HG03060 (cell line): Measurements from ENCODE around the gene ROBO4.

ENCODE experiments used
- ATAC-seq: cut with Tn5 transposase; IDR thresholded peaks from one replicate; pipeline ENCODE4 v1.9.1; 2021; ENCODE audit warnings: low read depth, moderate number of reproducible peaks; ENCODE audit not compliant: unreplicated experiment

ROBO4 gene

GRCh38 chr11:124891373-124891861, 6.2 kb downstream of the ROBO4 start:
- no peak for ATAC-seq

DNA sequence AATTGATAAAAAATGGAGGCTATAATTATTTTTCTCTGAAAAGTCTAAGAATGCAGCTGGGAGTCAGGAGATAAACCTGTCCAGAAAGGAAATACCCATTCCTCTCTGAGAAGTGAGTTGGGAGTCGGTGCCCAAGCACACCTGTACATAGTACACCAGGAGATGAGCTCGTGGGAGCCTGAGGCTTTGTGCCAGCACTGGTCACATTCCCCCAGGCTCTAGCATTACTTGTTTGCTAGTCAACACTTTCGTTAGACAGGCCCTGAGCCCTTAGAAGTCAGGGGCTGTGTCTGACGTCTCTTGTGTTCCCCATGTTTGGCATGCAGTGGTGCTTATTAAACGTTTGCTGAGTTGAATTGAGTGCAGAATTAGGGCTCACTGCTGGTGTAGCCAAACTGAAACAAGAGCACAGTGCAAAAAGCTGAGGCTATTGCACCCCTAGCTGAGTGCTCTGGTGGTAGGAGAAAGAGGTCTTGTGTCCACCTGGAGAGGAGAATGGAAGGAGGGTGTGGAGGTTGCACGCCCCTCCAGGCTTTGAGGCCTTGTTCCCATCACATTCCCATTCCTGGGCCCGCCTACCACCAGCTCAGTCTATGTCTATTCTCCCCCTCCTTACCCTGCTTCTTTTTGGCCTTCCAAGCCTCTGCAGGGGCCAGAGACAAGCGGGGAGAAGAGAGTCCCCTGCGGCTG, 6.8 kb downstream of the ROBO4 start:
- no peak for ATAC-seq

- ATAC-seq: no peak
These were observed 7.5 kb downstream of the ROBO4 start for GRCh38 chr11:124890151-124890550.

DNA sequence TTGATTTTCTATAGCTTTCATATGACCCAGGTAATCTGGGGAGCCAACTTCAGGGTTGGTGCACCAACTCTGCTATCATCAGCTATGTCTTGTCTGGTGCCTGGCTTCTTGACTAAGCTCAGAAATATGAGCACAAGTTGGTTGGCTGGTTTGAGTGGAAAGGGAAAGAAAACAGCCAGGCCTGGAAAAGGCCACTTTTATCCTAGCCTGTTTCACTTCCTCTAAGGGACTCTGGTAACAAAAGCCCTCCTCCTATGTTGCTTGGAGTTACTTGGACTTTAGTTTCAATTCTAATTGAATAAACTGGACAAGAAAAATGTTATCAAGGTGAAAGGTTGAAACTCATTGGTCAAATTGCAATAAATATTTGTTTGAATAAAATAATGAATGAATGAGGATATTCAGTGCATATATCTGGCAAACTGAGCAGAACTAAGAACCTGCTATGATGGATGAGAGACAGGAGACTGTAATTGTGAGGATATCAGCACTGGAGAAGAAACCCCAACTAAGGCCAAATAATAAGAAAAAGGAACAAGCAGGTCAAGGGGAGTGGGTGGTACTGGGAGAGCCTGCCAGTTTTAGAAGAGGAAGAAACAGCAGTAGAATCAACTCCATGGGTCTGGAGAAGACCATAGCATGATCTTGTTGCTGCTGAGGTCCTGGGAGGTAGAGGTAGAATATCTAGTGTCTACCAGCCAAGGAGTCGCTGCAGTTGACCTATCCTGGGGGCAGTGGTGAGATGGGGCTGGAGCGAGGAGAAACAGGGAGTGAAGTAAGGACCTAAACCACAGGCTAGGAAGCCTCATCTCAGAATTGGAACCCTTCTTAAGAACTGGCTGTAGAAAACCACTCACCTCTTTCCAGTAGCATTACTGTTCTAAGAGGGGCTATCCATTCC, 8.2 kb downstream of the ROBO4 start:
- no peak for ATAC-seq

DNA sequence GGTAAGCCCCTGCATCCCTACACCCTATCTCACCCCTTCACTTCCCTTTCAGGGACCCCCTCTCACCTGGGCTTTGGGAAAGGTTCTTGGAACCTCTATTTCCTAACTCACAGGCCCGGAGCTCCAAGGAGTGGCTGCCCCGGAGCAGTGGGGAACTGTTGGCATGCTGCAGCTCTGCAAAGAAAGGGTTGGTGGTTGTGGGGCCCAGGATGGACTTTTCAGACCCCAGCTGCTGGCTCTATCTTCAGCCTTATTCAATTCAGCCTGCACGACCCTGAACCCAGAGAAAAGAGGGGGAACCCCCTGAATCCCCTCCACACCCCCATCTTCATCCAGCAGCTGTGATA, 10.0 kb downstream of the ROBO4 start:
- no peak for ATAC-seq

DNA sequence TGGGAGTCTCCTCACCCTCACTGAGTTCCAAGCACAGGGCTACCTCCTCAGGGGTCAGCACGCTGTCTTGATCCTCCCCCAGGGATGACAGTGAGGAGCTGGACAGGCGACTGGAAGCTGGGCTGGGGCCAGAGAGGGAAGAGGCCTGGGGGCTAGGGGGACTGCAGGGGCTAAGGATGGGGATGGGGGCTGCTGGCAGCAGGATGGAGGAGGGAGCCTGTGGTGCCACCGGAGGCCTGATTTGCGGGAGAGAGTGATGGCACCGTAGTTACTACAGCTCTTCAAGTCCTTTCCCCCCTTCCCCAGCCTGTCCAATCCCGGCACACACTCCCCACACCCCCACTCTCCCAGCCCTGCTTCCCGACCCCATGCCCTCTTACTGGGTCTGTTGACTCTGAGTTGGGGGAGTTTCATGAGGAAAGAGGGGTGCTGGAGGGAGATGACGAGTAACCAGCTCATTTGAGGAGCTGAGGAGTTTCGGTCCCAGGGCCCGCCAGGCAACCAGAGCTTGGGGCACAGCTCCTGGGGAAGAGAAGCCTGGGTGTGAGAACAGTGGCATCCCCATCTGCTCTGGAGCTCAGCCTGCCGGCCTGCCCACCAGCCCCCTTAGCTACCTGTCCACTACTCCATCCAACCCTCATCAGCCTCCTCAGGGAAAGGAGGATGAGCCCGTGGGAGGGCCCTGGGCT, 10.5 kb downstream of the ROBO4 start:
- ATAC-seq: no peak

DNA sequence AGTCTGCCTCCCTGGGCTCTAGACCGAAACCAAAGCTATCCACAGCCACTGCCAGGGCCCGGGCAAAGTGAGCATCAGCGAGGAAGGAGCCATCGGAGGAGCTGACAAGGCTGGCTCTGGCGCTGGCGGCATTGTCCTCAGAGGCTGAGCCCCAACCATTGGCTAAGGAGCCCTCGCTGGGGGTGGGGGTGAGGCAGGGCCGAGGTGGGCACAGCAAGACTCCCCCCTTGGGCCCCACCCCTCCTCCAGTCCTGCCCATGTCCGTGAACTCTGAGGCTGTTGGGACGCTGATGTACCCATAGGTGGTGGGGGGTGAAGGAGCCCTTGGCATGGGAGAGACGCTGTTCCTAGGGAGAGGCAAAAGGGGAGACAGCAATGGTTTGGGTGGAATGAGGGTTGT, 11.2 kb downstream of the ROBO4 start:
- ATAC-seq: no peak

GRCh38 chr11:124884869-124885479, 12.7 kb downstream of the ROBO4 start:
- ATAC-seq: no peak

- no peak for ATAC-seq
These were observed 13.3 kb downstream of the ROBO4 start for GRCh38 chr11:124884340-124884739.

GRCh38 chr11:124882339-124883071, 15.2 kb downstream of the ROBO4 start:
- ATAC-seq: no peak

- no peak for ATAC-seq
These were observed 16.7 kb downstream of the ROBO4 start for GRCh38 chr11:124880958-124881357.

- ATAC-seq: no peak
These were observed 17.4 kb downstream of the ROBO4 start for GRCh38 chr11:124880290-124880611.

GRCh38 chr11:124879493-124880289, 18.0 kb downstream of the ROBO4 start:
- no peak for ATAC-seq

GRCh38 chr11:124878759-124879492, 18.7 kb downstream of the ROBO4 start:
- no peak for ATAC-seq

DNA sequence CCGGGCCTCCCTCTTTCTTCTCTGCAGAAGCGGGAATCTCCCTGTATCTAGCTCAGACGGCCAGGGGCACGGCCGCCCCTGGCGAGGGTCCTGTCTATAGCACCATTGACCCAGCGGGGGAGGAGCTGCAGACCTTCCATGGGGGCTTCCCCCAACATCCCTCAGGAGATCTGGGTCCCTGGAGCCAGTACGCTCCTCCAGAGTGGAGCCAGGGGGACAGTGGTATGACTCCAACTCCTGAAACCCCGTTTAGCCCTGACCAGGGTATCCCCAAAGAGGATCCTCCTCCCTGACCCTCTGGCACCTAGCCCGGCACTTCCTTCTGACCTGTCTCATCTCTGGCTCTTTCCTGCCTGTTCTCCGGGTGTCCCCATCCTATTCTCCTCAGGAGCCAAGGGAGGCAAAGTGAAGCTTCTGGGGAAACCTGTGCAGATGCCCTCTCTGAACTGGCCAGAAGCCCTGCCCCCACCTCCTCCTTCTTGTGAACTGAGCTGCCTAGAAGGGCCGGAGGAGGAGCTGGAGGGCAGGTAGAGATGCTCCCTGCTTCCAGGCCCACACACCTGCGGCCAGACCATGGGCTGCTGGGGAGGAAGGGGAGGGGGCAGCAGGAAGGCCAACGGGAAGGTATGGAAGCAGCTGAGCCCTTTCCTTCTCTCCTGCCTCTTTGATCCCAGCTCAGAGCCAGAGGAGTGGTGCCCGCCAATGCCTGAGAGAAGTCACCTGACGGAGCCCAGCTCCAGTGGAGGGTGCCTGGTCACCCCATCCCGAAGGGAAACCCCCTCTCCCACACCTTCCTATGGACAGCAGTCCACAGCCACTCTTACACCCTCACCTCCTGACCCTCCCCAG, 19.5 kb downstream of the ROBO4 start:
- ATAC-seq: no peak

GRCh38 chr11:124877631-124877909, 20.1 kb downstream of the ROBO4 start:
- no peak for ATAC-seq

- no peak for ATAC-seq
These were observed 20.6 kb downstream of the ROBO4 start for GRCh38 chr11:124876818-124877630.
